Uterus (tissue), 4 donors: ENCODE results near the gene NRARP. TPM values are rescaled to one million over a fixed set of nuclear protein-coding genes. Genes with fewer than 3 reads are reported as not detected.

ENCODE experiments used
- DNase-seq, 2 donors: peaks; one replicate each; pipeline ENCODE4 v3.0.0-alpha.2; 2019 to 2020
- H3K27ac ChIP-seq, 2 donors: fragments of 200-600 bp; sonication (generic); 1 replicate in 1 of 2; 2 replicates in 1 of 2; pipeline ENCODE4 v1.5.1; 2016 to 2018
- H3K27me3 ChIP-seq, 2 donors: fragments of 200-600 bp; sonication (generic); one replicate each; pipeline ENCODE4 v1.5.1; 2018 to 2019; ENCODE audit warnings: control low read depth in 1 of 2
- H3K36me3 ChIP-seq, 2 donors: fragments of 200-600 bp; sonication (generic); one replicate each; pipeline ENCODE4 v1.5.1; 2019; ENCODE audit warnings: control low read depth in 1 of 2
- H3K4me1 ChIP-seq, 2 donors: fragments of 200-600 bp; sonication (generic); one replicate each; pipeline ENCODE4 v1.5.1; 2018 to 2019; ENCODE audit warnings: control low read depth in 1 of 2
- H3K4me3 ChIP-seq, 2 donors: fragments of 200-600 bp; sonication (generic); 1 replicate in 1 of 2; 2 replicates in 1 of 2; pipeline ENCODE4 v1.5.1; 2018 to 2019; ENCODE audit warnings: mild to moderate bottlenecking in 1 of 2
- H3K9me3 ChIP-seq, 2 donors: fragments of 200-600 bp; sonication (generic); one replicate each; pipeline ENCODE4 v1.5.1; 2019; ENCODE audit warnings: control low read depth in 1 of 2
- POLR2A ChIP-seq, 2 donors: fragments of 450-650 bp; IDR thresholded peaks; one replicate each; pipeline ENCODE4 v1.6.1; 2016; ENCODE audit warnings: antibody characterized with exemption in 2 of 2, mild to moderate bottlenecking in 1 of 2, moderate library complexity in 1 of 2
- intact Hi-C: fragments of 100-400 bp; cut with DNase I; formaldehyde crosslinking; loops from one replicate; pipeline ENCODE4 v1.15.1; 2023; ENCODE audit warnings: low total_unique reads
- total RNA-seq, 4 donors: library from RNA; depleted of rRNA in 3 of 4; stranded (reverse); fragments of >200 nt in 3 of 4; gene quantifications; one replicate each; pipeline versions ENCODE4 v1.1.0 to v1.2.4, GENCODE V29; 2014 to 2023
- TF ChIP-seq, protein P1 (sequence below), 4 experiments: fragments of 200-600 bp in 2 of 4; fragments of 450-650 bp in 2 of 4; sonication (generic) in 2 of 4; IDR thresholded peaks; one replicate each; pipeline ENCODE4 v1.5.1; 2016 to 2019; ENCODE audit warnings: antibody characterized with exemption in 4 of 4, mild to moderate bottlenecking in 2 of 4, moderate library complexity in 1 of 4
- donor health status: DM: yes; HTN: yes; CAD: no.

Gene NRARP, protein sequence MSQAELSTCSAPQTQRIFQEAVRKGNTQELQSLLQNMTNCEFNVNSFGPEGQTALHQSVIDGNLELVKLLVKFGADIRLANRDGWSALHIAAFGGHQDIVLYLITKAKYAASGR
- 10 to 100 TPM in 2 of 4 donors, 1 to 10 TPM in 1, under 1 TPM in 1; 0.29 to 16.5 (median 11.4) TPM for total RNA-seq

DNA sequence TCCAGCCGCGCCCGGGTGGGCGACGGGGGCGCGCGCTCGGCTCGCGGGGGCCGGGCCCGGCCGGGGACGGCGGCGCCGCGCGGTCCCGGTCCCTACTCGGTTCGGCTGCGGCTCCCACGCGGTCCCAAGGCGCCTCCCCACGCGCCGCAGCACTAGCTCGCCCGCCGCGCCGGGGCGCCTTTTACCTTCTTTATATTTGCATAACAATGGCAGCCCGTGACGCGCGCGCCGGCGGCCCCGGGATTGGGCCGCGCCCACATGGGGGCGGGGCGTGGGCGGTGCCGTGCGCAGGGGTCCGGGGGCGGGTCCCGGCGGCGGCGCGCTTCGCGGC lies at the start of gene NRARP:
NRARP (minus strand) TSS at position 154 of the 331 bp plus-strand sequence. CDS start 343 bp downstream, outside the sequence.
- intact Hi-C loops: loop anchor here (10.0 kb wide), 1 partner anchor 113 kb away; no protein-coding TSS in a partner anchor
- Histone ChIP-seq H3K27ac (peak within 1 kb of the TSS; percentile 77 to 78), H3K9me3 (no peaks in the 10 kb centered on the region), H3K27me3 (peaks cover 23 to 32% of the 10 kb centered on the region in 2 donors), H3K4me3 (peak within 1 kb of the TSS; percentile 26 to 41), H3K4me1 (peaks cover 0 to 32% of the 10 kb centered on the region in 2 donors), H3K36me3 (no peaks in the 10 kb centered on the region)
- TF ChIP-seq, protein P1, sequence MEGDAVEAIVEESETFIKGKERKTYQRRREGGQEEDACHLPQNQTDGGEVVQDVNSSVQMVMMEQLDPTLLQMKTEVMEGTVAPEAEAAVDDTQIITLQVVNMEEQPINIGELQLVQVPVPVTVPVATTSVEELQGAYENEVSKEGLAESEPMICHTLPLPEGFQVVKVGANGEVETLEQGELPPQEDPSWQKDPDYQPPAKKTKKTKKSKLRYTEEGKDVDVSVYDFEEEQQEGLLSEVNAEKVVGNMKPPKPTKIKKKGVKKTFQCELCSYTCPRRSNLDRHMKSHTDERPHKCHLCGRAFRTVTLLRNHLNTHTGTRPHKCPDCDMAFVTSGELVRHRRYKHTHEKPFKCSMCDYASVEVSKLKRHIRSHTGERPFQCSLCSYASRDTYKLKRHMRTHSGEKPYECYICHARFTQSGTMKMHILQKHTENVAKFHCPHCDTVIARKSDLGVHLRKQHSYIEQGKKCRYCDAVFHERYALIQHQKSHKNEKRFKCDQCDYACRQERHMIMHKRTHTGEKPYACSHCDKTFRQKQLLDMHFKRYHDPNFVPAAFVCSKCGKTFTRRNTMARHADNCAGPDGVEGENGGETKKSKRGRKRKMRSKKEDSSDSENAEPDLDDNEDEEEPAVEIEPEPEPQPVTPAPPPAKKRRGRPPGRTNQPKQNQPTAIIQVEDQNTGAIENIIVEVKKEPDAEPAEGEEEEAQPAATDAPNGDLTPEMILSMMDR (IDR thresholded peaks at IDR 0.05): peak in 1 of 4 experiments; percentile 38
- TF ChIP-seq POLR2A (IDR thresholded peaks at IDR 0.05): peak; percentile 59 to 90
- peak; percentile 77 to 79 for DNase-seq

DNA sequence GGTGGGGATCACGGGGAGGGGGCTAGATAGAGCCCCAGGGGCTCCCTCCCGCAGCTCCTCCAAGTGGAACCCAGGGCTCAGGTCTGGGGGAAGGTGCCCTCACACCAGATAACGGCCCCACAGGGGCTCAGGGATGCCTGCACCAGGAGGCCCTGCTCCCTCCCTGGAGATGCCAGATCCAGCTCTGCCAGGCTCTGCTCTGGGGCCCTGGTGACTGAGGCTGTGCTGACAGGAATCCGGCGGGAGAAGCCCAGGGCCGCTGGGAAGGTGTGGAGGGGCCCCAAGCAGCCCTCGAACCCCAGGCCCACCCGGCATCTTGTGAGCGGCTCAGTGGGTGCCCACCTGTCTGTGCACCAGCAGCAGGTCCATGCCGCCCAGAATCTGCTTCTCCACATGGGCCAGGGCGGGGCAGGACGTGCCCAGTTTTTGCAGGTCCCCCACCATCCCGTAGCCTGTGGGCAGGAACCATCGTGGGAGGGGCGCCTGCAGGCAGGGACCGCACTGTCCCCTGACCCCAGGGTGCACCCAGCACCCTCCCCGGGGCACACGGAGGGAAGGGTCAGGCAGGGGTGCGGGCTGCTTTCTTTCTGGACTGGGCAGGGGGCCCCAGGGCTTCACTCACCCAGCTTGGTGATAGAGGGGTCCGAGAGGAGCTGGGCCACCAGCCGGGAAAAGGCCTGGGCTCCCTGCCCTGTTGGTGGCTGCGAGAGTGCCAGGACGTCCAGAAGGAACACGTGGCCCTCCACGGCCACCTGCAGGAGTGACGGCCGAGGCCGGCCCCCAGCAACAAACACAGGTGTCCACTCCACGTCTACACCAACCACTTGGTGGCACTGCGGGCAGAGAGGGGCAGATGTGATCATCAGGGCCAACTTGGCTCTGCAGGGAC lies 48.9 kb upstream of the NRARP start:
- TF ChIP-seq, protein P1 (IDR thresholded peaks at IDR 0.05): no peak
- TF ChIP-seq POLR2A (IDR thresholded peaks at IDR 0.05): no peak
- Histone ChIP-seq H3K4me3 (no peak overlapping the region), H3K9me3 (no peaks in the 10 kb centered on the region), H3K27me3 (no peaks in the 10 kb centered on the region), H3K4me1 (no peaks in the 10 kb centered on the region), H3K27ac (no peak overlapping the region), H3K36me3 (no peaks in the 10 kb centered on the region)
- no peak for DNase-seq
- intact Hi-C loops: no loop called here

DNA sequence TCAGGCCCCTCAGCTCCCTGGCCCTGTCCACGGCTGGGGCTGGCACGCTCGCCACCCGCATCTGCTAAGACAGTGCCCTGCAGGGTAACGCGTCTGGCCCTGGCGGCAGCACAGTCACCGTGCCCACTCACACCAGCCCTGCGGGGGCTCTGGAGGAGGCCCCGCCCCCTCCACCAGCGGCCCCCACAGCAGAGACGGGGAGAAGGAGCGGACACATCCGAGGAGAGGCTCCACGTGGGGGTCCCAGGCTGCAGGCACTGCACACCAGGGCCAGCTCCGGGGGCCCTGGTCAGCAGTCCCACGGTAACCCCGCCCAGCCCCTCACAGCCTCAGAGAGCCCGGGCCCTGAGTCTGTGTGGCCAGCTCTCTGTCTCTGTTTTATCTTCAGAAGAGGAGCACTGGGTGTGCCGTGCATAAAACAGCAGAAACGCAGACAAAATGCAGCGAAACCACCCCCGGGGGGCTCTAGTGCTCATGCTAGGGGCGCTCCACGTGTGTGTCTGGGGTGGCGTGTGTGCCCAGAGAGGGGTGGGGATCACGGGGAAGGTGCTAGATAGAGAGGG lies 47.5 kb upstream of the NRARP start:
- Histone ChIP-seq H3K27ac (no peak overlapping the region), H3K36me3 (no peaks in the 10 kb centered on the region), H3K4me1 (no peaks in the 10 kb centered on the region), H3K4me3 (no peak overlapping the region), H3K27me3 (no peaks in the 10 kb centered on the region), H3K9me3 (no peaks in the 10 kb centered on the region)
- TF ChIP-seq POLR2A (IDR thresholded peaks at IDR 0.05): no peak
- TF ChIP-seq, protein P1 (IDR thresholded peaks at IDR 0.05): no peak
- intact Hi-C loops: no loop called here
- DNase-seq: no peak

DNA sequence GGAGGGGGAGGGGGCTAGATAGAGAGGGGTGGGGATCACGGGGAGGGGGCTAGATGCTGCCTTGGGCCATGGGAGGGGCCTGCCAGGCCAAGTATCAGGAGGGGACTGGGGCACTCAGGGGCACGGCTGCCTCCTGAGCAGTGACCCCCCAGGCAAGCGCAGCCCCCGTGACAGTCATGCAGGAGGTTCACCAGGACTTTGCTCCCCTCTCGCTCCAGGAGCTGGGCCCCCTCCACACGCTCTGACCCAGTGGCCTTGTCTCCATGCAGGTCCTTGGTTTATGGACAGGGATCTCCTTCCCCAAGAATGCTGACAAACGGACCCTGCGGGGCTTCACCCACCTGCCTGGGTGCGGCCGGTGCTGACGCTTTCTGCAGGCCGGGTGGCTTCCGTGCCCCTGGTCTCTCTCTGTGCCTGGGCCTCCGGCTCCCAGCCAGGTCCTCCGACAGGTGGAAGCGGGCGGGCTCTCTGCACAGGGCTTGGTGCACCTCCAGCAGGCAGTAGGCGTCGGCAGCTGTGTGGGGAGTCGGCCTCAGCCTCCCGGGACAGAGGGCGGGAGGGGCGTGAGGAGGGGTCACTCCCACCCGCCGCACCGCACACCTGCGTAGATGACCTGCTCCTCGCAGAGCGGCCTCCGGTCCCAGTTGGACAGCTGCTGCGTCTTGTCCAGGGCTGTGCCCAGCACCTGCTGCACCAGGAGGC lies 46.8 kb upstream of the NRARP start:
- no peaks in the 10 kb centered on the region for H3K9me3 ChIP-seq
- no peak for DNase-seq
- no peaks in the 10 kb centered on the region for H3K36me3 ChIP-seq
- TF ChIP-seq POLR2A (IDR thresholded peaks at IDR 0.05): no peak
- TF ChIP-seq, protein P1 (IDR thresholded peaks at IDR 0.05): no peak
- H3K4me3 ChIP-seq: no peak overlapping the region
- no peaks in the 10 kb centered on the region for H3K4me1 ChIP-seq
- intact Hi-C loops: no loop called here
- H3K27me3 ChIP-seq: no peaks in the 10 kb centered on the region
- no peak overlapping the region for H3K27ac ChIP-seq
